HG03039 (cell line): ENCODE measurements around the gene BEX5.
"Not testable (repeated sequence)": the region's sequence is repeated elsewhere in the genome, so short reads cannot be mapped to it uniquely, and the experiment has no call there.

Source experiments
- ATAC-seq: cut with Tn5 transposase; IDR thresholded peaks from one replicate; pipeline ENCODE4 v1.9.1; 2021; ENCODE audit warnings: mild to moderate bottlenecking, moderate library complexity; ENCODE audit not compliant: unreplicated experiment

The BEX5 gene

GRCh38 chrX:102155806-102156179, at the start of gene BEX5:
Gene BEX5 (minus strand): TSS chrX:102155977. CDS start chrX:102154265, 1,712 bp downstream.
- peak; percentile 98 for ATAC-seq

- ATAC-seq = no peak
Observed at GRCh38 chrX:102185967-102186720, 30.4 kb upstream of the BEX5 start.

GRCh38 chrX:102154900-102155805, 624 bp downstream of the BEX5 start:
- peak; percentile 37 for ATAC-seq

- no peak for ATAC-seq
Observed at GRCh38 chrX:102154218-102154860, 1.4 kb downstream of the BEX5 start.

GRCh38 chrX:102142274-102142673, 13.5 kb downstream of the BEX5 start, which contains the start of gene TCEAL6:
Gene TCEAL6 (minus strand): TSS chrX:102142481.
- ATAC-seq = not testable (repeated sequence)

- ATAC-seq = not testable (repeated sequence)
Observed at GRCh38 chrX:102141631-102142030, 14.1 kb downstream of the BEX5 start.

GRCh38 chrX:102140876-102141275, 14.9 kb downstream of the BEX5 start:
- not testable (repeated sequence) for ATAC-seq

GRCh38 chrX:102138064-102138463, 17.7 kb downstream of the BEX5 start:
- ATAC-seq = no peak

GRCh38 chrX:102129473-102129872, 26.3 kb downstream of the BEX5 start:
- ATAC-seq = no peak

- ATAC-seq = no peak
Observed at GRCh38 chrX:102126863-102127262, 28.9 kb downstream of the BEX5 start.

GRCh38 chrX:102126080-102126818, 29.5 kb downstream of the BEX5 start:
- ATAC-seq = not testable (repeated sequence)

GRCh38 chrX:102125436-102125835, 30.3 kb downstream of the BEX5 start, which contains the start of gene TCEAL2:
Gene TCEAL2 (plus strand): TSS chrX:102125679. CDS start chrX:102126831, 1,152 bp downstream.
- not testable (repeated sequence) for ATAC-seq

- not testable (repeated sequence) for ATAC-seq
Observed at GRCh38 chrX:102125014-102125413, 30.8 kb downstream of the BEX5 start.

GRCh38 chrX:102115748-102116147, 40.0 kb downstream of the BEX5 start:
- no peak for ATAC-seq

- ATAC-seq = no peak
Observed at GRCh38 chrX:102113367-102113766, 42.4 kb downstream of the BEX5 start.
